GM21786 (cell line): ENCODE measurements around the gene SPDYE16.
A peak's percentile ranks its signal among the peaks of the same experiment; 100 is the strongest.
"Not testable (repeated sequence)": the region's sequence is repeated elsewhere in the genome, so short reads cannot be mapped to it uniquely, and the experiment has no call there.

Experiments used
- ATAC-seq: cut with Tn5 transposase; IDR thresholded peaks from one replicate; pipeline ENCODE4 v1.9.1; 2021; ENCODE audit not compliant: unreplicated experiment

The SPDYE16 gene

GRCh38 chr7:76505168-76506080 is 37.7 kb downstream of the SPDYE16 start:
- no peak for ATAC-seq

GRCh38 chr7:76504351-76505167 is 38.5 kb downstream of the SPDYE16 start:
- ATAC-seq = not testable (repeated sequence)

GRCh38 chr7:76503244-76503643 is 39.9 kb downstream of the SPDYE16 start:
- not testable (repeated sequence) for ATAC-seq

- ATAC-seq = not testable (repeated sequence)
These were observed 40.3 kb downstream of the SPDYE16 start for GRCh38 chr7:76502836-76503235.

GRCh38 chr7:76502224-76502623 is 40.9 kb downstream of the SPDYE16 start:
- ATAC-seq = not testable (repeated sequence)

GRCh38 chr7:76499924-76500241 is 43.2 kb downstream of the SPDYE16 start:
- not testable (repeated sequence) for ATAC-seq

- not testable (repeated sequence) for ATAC-seq
These were observed 43.7 kb downstream of the SPDYE16 start for GRCh38 chr7:76499201-76499923.

- ATAC-seq = not testable (repeated sequence)
These were observed 44.4 kb downstream of the SPDYE16 start for GRCh38 chr7:76498583-76499200.

- not testable (repeated sequence) for ATAC-seq
These were observed 45.0 kb downstream of the SPDYE16 start for GRCh38 chr7:76497918-76498582.

- ATAC-seq = not testable (repeated sequence)
These were observed 47.4 kb downstream of the SPDYE16 start for GRCh38 chr7:76495717-76496116.

- ATAC-seq = not testable (repeated sequence)
These were observed 51.0 kb downstream of the SPDYE16 start for GRCh38 chr7:76492139-76492538.

GRCh38 chr7:76487969-76488368 is 55.1 kb downstream of the SPDYE16 start:
- not testable (repeated sequence) for ATAC-seq

- ATAC-seq = peak; percentile 98
These were observed 56.5 kb downstream of the SPDYE16 start for GRCh38 chr7:76486618-76487017.

- ATAC-seq = peak; percentile 15
These were observed 57.1 kb downstream of the SPDYE16 start for GRCh38 chr7:76485822-76486610.

- ATAC-seq = not testable (repeated sequence)
These were observed 58.6 kb downstream of the SPDYE16 start for GRCh38 chr7:76484456-76484855.

GRCh38 chr7:76483081-76483480 is 60.0 kb downstream of the SPDYE16 start:
- not testable (repeated sequence) for ATAC-seq

GRCh38 chr7:76482660-76483059 is 60.4 kb downstream of the SPDYE16 start:
- not testable (repeated sequence) for ATAC-seq
